Measurements from ENCODE around the gene FARP1.

FARP1 gene

GRCh38 chr13:98468929-98469328 lies 326.0 kb downstream of the FARP1 start:
- no peak overlapping the region for H3K4ac ChIP-seq (ENCODE audit: low read depth, low read length)
- H3K4me3 ChIP-seq (ENCODE audit: low read depth, low read length) = no peak overlapping the region
- no peaks in the 10 kb centered on the region for H3K9me3 ChIP-seq (ENCODE audit: insufficient read depth, low read depth, low read length)
- no peaks in the 10 kb centered on the region for H3K79me2 ChIP-seq (ENCODE audit: control insufficient read depth, insufficient read depth, low read length, poor library complexity)
- WGBS (ENCODE audit: extremely low coverage, insufficient coverage, insufficient read length) = no CpG with 5 or more reads among the region's 20 CpGs
- peaks cover 29 to 41% of the 10 kb centered on the region in 2 experiments for H3K36me3 ChIP-seq (ENCODE audit: control insufficient read depth in 1 of 2, insufficient read depth in 2 of 2, low read length in 2 of 2)
- no peak overlapping the region for H2AFZ ChIP-seq (ENCODE audit: insufficient read depth, low read length, poor library complexity)
- no peak overlapping the region for H3K27ac ChIP-seq (ENCODE audit: low read depth, low read length)
- DNase-seq = no peak
- peaks cover 0 to 2% of the 10 kb centered on the region in 2 experiments for H3K4me1 ChIP-seq (ENCODE audit: control insufficient read depth in 1 of 2, insufficient read depth in 2 of 2, low read length in 2 of 2)
- H3K14ac ChIP-seq (ENCODE audit: low read length) = no peak overlapping the region
- H3K9ac ChIP-seq (ENCODE audit: low read length) = no peak overlapping the region
- no peaks in the 10 kb centered on the region for H3K27me3 ChIP-seq (ENCODE audit: insufficient read depth, low read length)
- no peak overlapping the region for H4K8ac ChIP-seq (ENCODE audit: low read depth, low read length)
- H2AK5ac ChIP-seq (ENCODE audit: low read length) = no peak overlapping the region
- H3K79me1 ChIP-seq (ENCODE audit: low read length) = no peaks in the 10 kb centered on the region
- no peak overlapping the region for H2BK12ac ChIP-seq (ENCODE audit: low read length)
- H3K23ac ChIP-seq (ENCODE audit: low read length) = no peak overlapping the region
- H4K91ac ChIP-seq (ENCODE audit: low read depth, low read length) = no peak overlapping the region
- no peak overlapping the region for H4K12ac ChIP-seq (ENCODE audit: low read depth, low read length)
- H2BK120ac ChIP-seq (ENCODE audit: insufficient read depth, low read length, poor library complexity) = no peak overlapping the region
- no peak overlapping the region for H3K4me2 ChIP-seq (ENCODE audit: low read length)
- H2BK5ac ChIP-seq (ENCODE audit: low read depth, low read length, poor library complexity) = no peak overlapping the region
- no peak overlapping the region for H3K18ac ChIP-seq (ENCODE audit: low read length)

GRCh38 chr13:98470920-98471319 lies 328.0 kb downstream of the FARP1 start:
- H3K27ac ChIP-seq (ENCODE audit: low read depth, low read length) = no peak overlapping the region
- H3K36me3 ChIP-seq (ENCODE audit: control insufficient read depth in 1 of 2, insufficient read depth in 2 of 2, low read length in 2 of 2) = peaks cover 32 to 38% of the 10 kb centered on the region in 2 experiments
- H2AK5ac ChIP-seq (ENCODE audit: low read length) = no peak overlapping the region
- H3K18ac ChIP-seq (ENCODE audit: low read length) = no peak overlapping the region
- H3K79me1 ChIP-seq (ENCODE audit: low read length) = no peaks in the 10 kb centered on the region
- no peak overlapping the region for H3K23ac ChIP-seq (ENCODE audit: low read length)
- H3K9me3 ChIP-seq (ENCODE audit: insufficient read depth, low read depth, low read length) = no peaks in the 10 kb centered on the region
- H3K4me1 ChIP-seq (ENCODE audit: control insufficient read depth in 1 of 2, insufficient read depth in 2 of 2, low read length in 2 of 2) = peaks cover 0 to 6% of the 10 kb centered on the region in 2 experiments
- WGBS (ENCODE audit: extremely low coverage, insufficient coverage, insufficient read length) = no CpG with 5 or more reads among the region's 6 CpGs
- no peak overlapping the region for H3K4ac ChIP-seq (ENCODE audit: low read depth, low read length)
- no peak overlapping the region for H2BK5ac ChIP-seq (ENCODE audit: low read depth, low read length, poor library complexity)
- H2AFZ ChIP-seq (ENCODE audit: insufficient read depth, low read length, poor library complexity) = no peak overlapping the region
- no peak overlapping the region for H3K9ac ChIP-seq (ENCODE audit: low read length)
- no peak overlapping the region for H2BK120ac ChIP-seq (ENCODE audit: insufficient read depth, low read length, poor library complexity)
- H4K8ac ChIP-seq (ENCODE audit: low read depth, low read length) = no peak overlapping the region
- H3K4me3 ChIP-seq (ENCODE audit: low read depth, low read length) = no peak overlapping the region
- H3K79me2 ChIP-seq (ENCODE audit: control insufficient read depth, insufficient read depth, low read length, poor library complexity) = no peaks in the 10 kb centered on the region
- DNase-seq = peak in 1 of 2 donors; percentile 26
- no peak overlapping the region for H4K12ac ChIP-seq (ENCODE audit: low read depth, low read length)
- no peak overlapping the region for H2BK12ac ChIP-seq (ENCODE audit: low read length)
- no peaks in the 10 kb centered on the region for H3K27me3 ChIP-seq (ENCODE audit: insufficient read depth, low read length)
- H3K14ac ChIP-seq (ENCODE audit: low read length) = no peak overlapping the region
- H3K4me2 ChIP-seq (ENCODE audit: low read length) = no peak overlapping the region
- no peak overlapping the region for H4K91ac ChIP-seq (ENCODE audit: low read depth, low read length)

GRCh38 chr13:98471934-98472333 lies 329.0 kb downstream of the FARP1 start:
- no CpG with 5 or more reads among the region's 10 CpGs for WGBS (ENCODE audit: extremely low coverage, insufficient coverage, insufficient read length)
- H3K9ac ChIP-seq (ENCODE audit: low read length) = no peak overlapping the region

GRCh38 chr13:98473135-98473787 lies 330.4 kb downstream of the FARP1 start:
- Histone ChIP-seq H3K9ac (ENCODE audit: low read length) (no peak overlapping the region), H3K36me3 (ENCODE audit: control insufficient read depth in 1 of 2, insufficient read depth in 2 of 2, low read length in 2 of 2) (peaks cover 29 to 31% of the 10 kb centered on the region in 2 experiments), H2BK12ac (ENCODE audit: low read length) (no peak overlapping the region), H3K79me1 (ENCODE audit: low read length) (peaks cover 5% of the 10 kb centered on the region), H3K4me2 (ENCODE audit: low read length) (no peak overlapping the region), H3K27me3 (ENCODE audit: insufficient read depth, low read length) (no peaks in the 10 kb centered on the region), H3K18ac (ENCODE audit: low read length) (peak overlapping the region; percentile 59), H4K8ac (ENCODE audit: low read depth, low read length) (no peak overlapping the region), H3K23ac (ENCODE audit: low read length) (no peak overlapping the region), H3K79me2 (ENCODE audit: control insufficient read depth, insufficient read depth, low read length, poor library complexity) (peaks cover 3% of the 10 kb centered on the region), H3K9me3 (ENCODE audit: insufficient read depth, low read depth, low read length) (no peaks in the 10 kb centered on the region), H2AK5ac (ENCODE audit: low read length) (no peak overlapping the region), H2AFZ (ENCODE audit: insufficient read depth, low read length, poor library complexity) (no peak overlapping the region), H3K4me1 (ENCODE audit: control insufficient read depth in 1 of 2, insufficient read depth in 2 of 2, low read length in 2 of 2) (peaks cover 8 to 18% of the 10 kb centered on the region in 2 experiments), H4K91ac (ENCODE audit: low read depth, low read length) (no peak overlapping the region), H3K4me3 (ENCODE audit: low read depth, low read length) (no peak overlapping the region), H3K14ac (ENCODE audit: low read length) (no peak overlapping the region), H2BK5ac (ENCODE audit: low read depth, low read length, poor library complexity) (no peak overlapping the region), H3K4ac (ENCODE audit: low read depth, low read length) (no peak overlapping the region), H3K27ac (ENCODE audit: low read depth, low read length) (no peak overlapping the region), H4K12ac (ENCODE audit: low read depth, low read length) (peak overlapping the region; percentile 39), H2BK120ac (ENCODE audit: insufficient read depth, low read length, poor library complexity) (no peak overlapping the region)
- DNase-seq = no peak
- WGBS (ENCODE audit: extremely low coverage, insufficient coverage, insufficient read length) = no CpG with 5 or more reads among the region's 5 CpGs

More at GRCh38 chr13:98471934-98472333, 329.0 kb downstream of the FARP1 start:
- H2BK5ac ChIP-seq (ENCODE audit: low read depth, low read length, poor library complexity) = no peak overlapping the region
- H3K14ac ChIP-seq (ENCODE audit: low read length) = no peak overlapping the region
- H4K91ac ChIP-seq (ENCODE audit: low read depth, low read length) = no peak overlapping the region
- no peak overlapping the region for H2BK120ac ChIP-seq (ENCODE audit: insufficient read depth, low read length, poor library complexity)
- DNase-seq = no peak
- peaks cover 7 to 14% of the 10 kb centered on the region in 2 experiments for H3K4me1 ChIP-seq (ENCODE audit: control insufficient read depth in 1 of 2, insufficient read depth in 2 of 2, low read length in 2 of 2)
- H2AFZ ChIP-seq (ENCODE audit: insufficient read depth, low read length, poor library complexity) = no peak overlapping the region
- no peak overlapping the region for H3K18ac ChIP-seq (ENCODE audit: low read length)
- no peaks in the 10 kb centered on the region for H3K9me3 ChIP-seq (ENCODE audit: insufficient read depth, low read depth, low read length)
- no peak overlapping the region for H2BK12ac ChIP-seq (ENCODE audit: low read length)
- no peak overlapping the region for H3K23ac ChIP-seq (ENCODE audit: low read length)
- no peak overlapping the region for H2AK5ac ChIP-seq (ENCODE audit: low read length)
- peaks cover 4% of the 10 kb centered on the region for H3K79me1 ChIP-seq (ENCODE audit: low read length)
- H3K79me2 ChIP-seq (ENCODE audit: control insufficient read depth, insufficient read depth, low read length, poor library complexity) = peaks cover 2% of the 10 kb centered on the region
- H4K12ac ChIP-seq (ENCODE audit: low read depth, low read length) = no peak overlapping the region
- H4K8ac ChIP-seq (ENCODE audit: low read depth, low read length) = no peak overlapping the region
- H3K27ac ChIP-seq (ENCODE audit: low read depth, low read length) = no peak overlapping the region
- H3K4me3 ChIP-seq (ENCODE audit: low read depth, low read length) = no peak overlapping the region
- H3K27me3 ChIP-seq (ENCODE audit: insufficient read depth, low read length) = no peaks in the 10 kb centered on the region
- H3K4ac ChIP-seq (ENCODE audit: low read depth, low read length) = no peak overlapping the region
- peaks cover 32 to 35% of the 10 kb centered on the region in 2 experiments for H3K36me3 ChIP-seq (ENCODE audit: control insufficient read depth in 1 of 2, insufficient read depth in 2 of 2, low read length in 2 of 2)
- no peak overlapping the region for H3K4me2 ChIP-seq (ENCODE audit: low read length)

Measured in trophoblast cell (in vitro differentiated cells and primary cell).